ENCODE results near the gene CDH13. TPM values are rescaled to one million over a fixed set of nuclear protein-coding genes. Genes with fewer than 3 reads are reported as not detected.

Gene CDH13
- total RNA-seq, 4 donors from 2014 or later: 5.8 to 36.7 (median 20.4) TPM

GRCh38 chr16:83138512-83138911 is 511.7 kb downstream of the CDH13 start:
- intact Hi-C loops (cut with DNase I; ENCODE audit: low total_unique reads): no loop called here
- Histone ChIP-seq H3K4me3 (no peak overlapping the region), H3K4me1 (no peaks in the 10 kb centered on the region), H3K9me3 (no peaks in the 10 kb centered on the region), H3K27ac (no peak overlapping the region), H3K27me3 (no peaks in the 10 kb centered on the region), H3K36me3 (no peaks in the 10 kb centered on the region)
- ATAC-seq: no peak
- in situ Hi-C loops (cut with MboI; ENCODE audit: low sequenced_read_pairs in 4 of 4): no loop called here
- TF ChIP-seq CTCF (IDR thresholded peaks at IDR 0.05 in 4 of 5, conservative IDR thresholded peaks at IDR 0.05 in 1 of 5) (no peak), POLR2A (IDR thresholded peaks at IDR 0.05) (no peak)
- DNase-seq: no peak

- intact Hi-C loops (cut with DNase I; ENCODE audit: low total_unique reads): no loop called here
- Histone ChIP-seq H3K4me1 (no peaks in the 10 kb centered on the region), H3K36me3 (no peaks in the 10 kb centered on the region), H3K27me3 (no peaks in the 10 kb centered on the region), H3K4me3 (no peak overlapping the region), H3K27ac (no peak overlapping the region), H3K9me3 (no peaks in the 10 kb centered on the region)
- no peak for TF ChIP-seq CTCF (IDR thresholded peaks at IDR 0.05 in 4 of 5, conservative IDR thresholded peaks at IDR 0.05 in 1 of 5)
- no peak for TF ChIP-seq POLR2A (IDR thresholded peaks at IDR 0.05)
- in situ Hi-C loops (cut with MboI; ENCODE audit: low sequenced_read_pairs in 4 of 4): no loop called here
- ATAC-seq (no peak), DNase-seq (no peak)
Observed at GRCh38 chr16:83138976-83139690, 512.4 kb downstream of the CDH13 start.

GRCh38 chr16:83143788-83144187 is 517.0 kb downstream of the CDH13 start:
- Histone ChIP-seq H3K36me3 (no peaks in the 10 kb centered on the region), H3K27me3 (no peaks in the 10 kb centered on the region), H3K9me3 (no peaks in the 10 kb centered on the region), H3K4me3 (no peak overlapping the region), H3K27ac (no peak overlapping the region), H3K4me1 (no peaks in the 10 kb centered on the region)
- DNase-seq (no peak), ATAC-seq (no peak)
- TF ChIP-seq POLR2A (IDR thresholded peaks at IDR 0.05) (no peak), CTCF (IDR thresholded peaks at IDR 0.05 in 4 of 5, conservative IDR thresholded peaks at IDR 0.05 in 1 of 5) (no peak)
- in situ Hi-C loops (cut with MboI; ENCODE audit: low sequenced_read_pairs in 4 of 4) (no loop called here), intact Hi-C loops (cut with DNase I; ENCODE audit: low total_unique reads) (no loop called here)

- ATAC-seq: no peak
- intact Hi-C loops (cut with DNase I; ENCODE audit: low total_unique reads): no loop called here
- Histone ChIP-seq H3K36me3 (no peaks in the 10 kb centered on the region), H3K4me3 (no peak overlapping the region), H3K4me1 (no peaks in the 10 kb centered on the region), H3K27me3 (no peaks in the 10 kb centered on the region), H3K9me3 (no peaks in the 10 kb centered on the region), H3K27ac (no peak overlapping the region)
- DNase-seq: no peak
- no peak for TF ChIP-seq POLR2A (IDR thresholded peaks at IDR 0.05)
- no peak for TF ChIP-seq CTCF (IDR thresholded peaks at IDR 0.05 in 4 of 5, conservative IDR thresholded peaks at IDR 0.05 in 1 of 5)
- in situ Hi-C loops (cut with MboI; ENCODE audit: low sequenced_read_pairs in 4 of 4): no loop called here
Observed at GRCh38 chr16:83145297-83145696, 518.5 kb downstream of the CDH13 start.

- Histone ChIP-seq H3K27me3 (no peaks in the 10 kb centered on the region), H3K27ac (no peak overlapping the region), H3K4me1 (no peaks in the 10 kb centered on the region), H3K9me3 (no peaks in the 10 kb centered on the region), H3K4me3 (no peak overlapping the region), H3K36me3 (no peaks in the 10 kb centered on the region)
- intact Hi-C loops (cut with DNase I; ENCODE audit: low total_unique reads) (no loop called here), in situ Hi-C loops (cut with MboI; ENCODE audit: low sequenced_read_pairs in 4 of 4) (no loop called here)
- ATAC-seq (no peak), DNase-seq (no peak)
- no peak for TF ChIP-seq CTCF (IDR thresholded peaks at IDR 0.05 in 4 of 5, conservative IDR thresholded peaks at IDR 0.05 in 1 of 5)
- no peak for TF ChIP-seq POLR2A (IDR thresholded peaks at IDR 0.05)
Observed at GRCh38 chr16:83147244-83147643, 520.5 kb downstream of the CDH13 start.
